ENCODE results near the gene RFFL.
"Not testable (repeated sequence)": the region's sequence is repeated elsewhere in the genome, so short reads cannot be mapped to it uniquely, and the experiment has no call there.

RFFL gene

GRCh38 chr17:35048685-35049379 is 14.7 kb downstream of the RFFL start:
- in situ Hi-C loops (cut with MboI; ENCODE audit: low sequenced_read_pairs): no loop called here

DNA sequence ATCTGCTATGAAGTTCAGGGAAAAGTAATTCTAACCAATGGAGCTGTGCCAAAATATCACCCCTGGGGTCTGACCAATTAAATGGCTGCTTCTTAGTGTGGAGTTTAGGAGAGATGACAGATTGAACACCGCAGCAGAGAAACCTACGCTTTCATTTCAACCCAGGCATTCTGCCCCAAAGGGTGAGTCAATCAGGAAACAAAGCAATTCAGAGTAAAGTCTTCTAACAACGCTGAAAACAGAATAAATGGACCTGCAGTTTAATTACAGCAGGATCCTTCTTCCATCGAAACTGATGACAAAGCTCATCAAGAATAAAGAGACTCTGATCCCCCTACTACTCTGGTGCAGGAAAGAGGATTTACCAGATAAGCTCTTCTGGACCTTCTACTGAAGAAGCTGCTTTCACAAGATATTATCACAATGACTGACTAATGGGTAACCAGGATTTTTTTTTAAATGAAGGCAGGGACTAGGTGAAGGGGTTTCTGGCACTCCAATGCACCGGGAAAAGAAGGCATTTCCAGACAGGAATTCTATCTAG is 16.7 kb downstream of the RFFL start:
- in situ Hi-C loops (cut with MboI; ENCODE audit: low sequenced_read_pairs): no loop called here

- in situ Hi-C loops (cut with MboI; ENCODE audit: low sequenced_read_pairs): no loop called here
Observed at GRCh38 chr17:35046245-35046644, 17.3 kb downstream of the RFFL start.

DNA sequence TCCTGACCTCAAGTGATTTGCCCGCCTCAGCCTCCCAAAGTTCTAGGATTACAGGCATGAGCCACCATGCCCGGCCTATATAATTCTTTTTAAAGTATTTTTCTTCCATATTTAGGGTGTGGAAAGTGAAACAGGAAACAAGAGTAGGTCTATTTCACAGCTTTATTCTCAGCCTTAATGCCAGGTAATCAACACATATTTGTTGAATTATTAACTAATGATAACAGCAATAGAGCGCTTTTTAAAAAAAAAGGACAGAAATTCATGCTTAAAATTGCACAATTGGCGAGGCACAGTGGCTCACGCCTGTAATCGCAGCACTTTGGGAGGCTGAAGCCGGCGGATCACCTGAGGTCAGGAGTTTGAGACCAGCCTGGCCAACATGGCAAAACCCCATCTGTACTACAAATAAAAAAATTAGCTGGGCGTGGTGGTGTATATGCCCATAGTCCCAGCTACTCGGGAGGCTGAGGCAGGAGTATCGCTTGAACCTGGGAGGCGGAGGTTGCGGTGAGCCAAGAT is 18.0 kb downstream of the RFFL start:
- in situ Hi-C loops (cut with MboI; ENCODE audit: low sequenced_read_pairs): not testable (repeated sequence)

GRCh38 chr17:35044181-35044580 is 19.3 kb downstream of the RFFL start:
- in situ Hi-C loops (cut with MboI; ENCODE audit: low sequenced_read_pairs): no loop called here

DNA sequence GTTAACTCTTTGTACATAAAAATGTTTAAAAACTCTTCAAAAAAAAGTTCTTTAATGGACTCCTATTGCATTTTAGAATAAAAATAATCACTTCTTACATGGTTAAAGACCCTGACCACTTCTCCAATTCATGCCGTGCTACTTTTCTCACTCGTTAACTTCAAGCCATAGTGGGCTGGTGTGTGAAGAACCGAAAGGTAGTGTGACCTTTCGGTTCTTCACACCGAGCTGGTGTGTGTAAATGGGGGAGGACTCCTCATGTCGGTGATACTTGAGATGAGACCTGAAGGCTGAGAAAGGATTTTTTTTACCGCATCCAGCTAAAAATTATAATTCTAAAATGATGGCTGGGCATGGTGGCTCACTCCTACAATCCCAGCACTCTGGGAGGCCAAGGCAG is 22.1 kb downstream of the RFFL start:
- in situ Hi-C loops (cut with MboI; ENCODE audit: low sequenced_read_pairs): no loop called here

- in situ Hi-C loops (cut with MboI; ENCODE audit: low sequenced_read_pairs): no loop called here
Observed at GRCh38 chr17:35038453-35038852, 25.1 kb downstream of the RFFL start.

DNA sequence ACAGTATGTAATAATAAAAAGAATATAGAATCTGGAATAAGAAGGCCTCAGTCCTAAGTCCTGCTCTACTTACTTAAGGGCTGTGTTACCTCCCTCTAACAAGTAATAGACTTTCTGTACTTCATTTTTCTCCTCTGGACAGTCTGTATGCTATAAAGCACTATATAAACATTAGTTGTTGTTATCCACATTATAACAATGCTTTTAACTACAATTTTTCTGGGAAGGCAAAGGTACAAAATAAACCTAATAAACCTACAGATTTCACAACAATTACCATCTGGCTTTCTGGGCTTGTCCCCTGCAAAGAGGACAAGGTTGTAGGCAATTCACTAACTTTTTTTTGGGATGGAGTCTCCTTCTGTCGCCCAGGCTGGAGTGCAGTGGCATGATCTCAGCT is 32.7 kb downstream of the RFFL start:
- in situ Hi-C loops (cut with MboI; ENCODE audit: low sequenced_read_pairs): no loop called here

- in situ Hi-C loops (cut with MboI; ENCODE audit: low sequenced_read_pairs): no loop called here
Observed at GRCh38 chr17:35028531-35029262, 34.8 kb downstream of the RFFL start.

DNA sequence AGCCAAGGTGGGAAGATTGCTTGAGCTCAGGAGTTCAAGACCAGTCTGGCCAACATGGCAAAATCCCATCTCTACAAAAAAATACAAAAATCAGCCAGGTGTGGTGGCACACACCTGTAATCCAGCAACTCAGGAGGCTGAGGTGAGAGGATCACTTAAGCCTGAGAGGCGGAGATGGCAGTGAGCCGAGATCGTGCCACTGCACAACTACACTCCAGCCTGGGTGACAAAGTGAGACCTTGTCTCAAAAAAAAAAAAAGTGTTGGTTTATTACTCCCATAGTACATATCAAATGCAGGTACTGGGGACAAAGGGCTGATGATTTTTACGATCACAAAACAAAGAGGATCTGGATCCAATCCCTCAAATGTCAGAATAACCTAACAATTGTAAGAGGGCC is 35.4 kb downstream of the RFFL start:
- in situ Hi-C loops (cut with MboI; ENCODE audit: low sequenced_read_pairs): not testable (repeated sequence)

GRCh38 chr17:35025541-35025940 is 38.0 kb downstream of the RFFL start:
- in situ Hi-C loops (cut with MboI; ENCODE audit: low sequenced_read_pairs): no loop called here

- in situ Hi-C loops (cut with MboI; ENCODE audit: low sequenced_read_pairs): no loop called here
Observed at GRCh38 chr17:35023538-35023937, 40.0 kb downstream of the RFFL start.

GRCh38 chr17:35022536-35023063 is 40.9 kb downstream of the RFFL start:
- in situ Hi-C loops (cut with MboI; ENCODE audit: low sequenced_read_pairs): no loop called here

DNA sequence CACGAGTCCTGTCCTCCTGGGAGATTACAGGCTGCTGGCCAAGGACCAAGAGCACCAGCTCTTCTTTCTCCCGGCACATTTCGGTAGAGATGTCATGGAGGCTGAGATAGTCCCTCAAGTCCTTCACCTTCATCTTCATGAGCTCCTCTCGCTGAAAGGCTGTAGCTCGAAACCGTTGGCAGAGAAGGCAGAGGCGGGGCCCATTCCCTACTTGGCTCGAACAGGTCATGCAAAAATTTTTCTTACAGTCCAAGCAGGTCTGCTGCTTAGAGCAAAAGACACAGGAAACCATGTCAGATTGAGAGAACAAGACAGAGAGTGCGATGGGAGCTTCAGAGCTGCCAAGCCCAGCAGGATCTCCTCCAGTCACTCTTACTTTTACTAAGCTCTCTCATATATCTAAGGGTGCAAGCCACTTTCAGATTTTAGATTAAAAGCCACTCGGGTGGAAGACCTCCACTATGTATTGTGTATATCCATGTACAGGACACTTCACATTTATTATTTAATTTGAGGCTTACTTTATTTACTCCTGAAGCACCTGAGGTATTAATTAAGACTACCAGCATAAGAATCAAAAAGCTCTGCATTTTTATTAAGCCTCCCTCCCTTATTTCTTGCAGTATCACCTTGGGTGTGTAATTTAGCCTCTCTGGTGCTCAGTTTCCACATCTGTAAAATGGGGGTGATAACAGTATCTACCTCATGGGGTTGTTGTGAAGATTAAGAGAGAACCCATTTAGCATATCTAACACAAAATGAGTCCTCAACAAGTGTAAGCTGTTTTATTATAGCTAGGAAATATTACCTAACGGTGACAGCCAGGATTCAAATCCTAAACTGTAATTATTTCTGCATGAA is 41.8 kb downstream of the RFFL start:
- in situ Hi-C loops (cut with MboI; ENCODE audit: low sequenced_read_pairs): no loop called here

GRCh38 chr17:35019386-35020179 is 43.9 kb downstream of the RFFL start:
- in situ Hi-C loops (cut with MboI; ENCODE audit: low sequenced_read_pairs): no loop called here

- in situ Hi-C loops (cut with MboI; ENCODE audit: low sequenced_read_pairs): no loop called here
Observed at GRCh38 chr17:35018814-35019213, 44.7 kb downstream of the RFFL start.

DNA sequence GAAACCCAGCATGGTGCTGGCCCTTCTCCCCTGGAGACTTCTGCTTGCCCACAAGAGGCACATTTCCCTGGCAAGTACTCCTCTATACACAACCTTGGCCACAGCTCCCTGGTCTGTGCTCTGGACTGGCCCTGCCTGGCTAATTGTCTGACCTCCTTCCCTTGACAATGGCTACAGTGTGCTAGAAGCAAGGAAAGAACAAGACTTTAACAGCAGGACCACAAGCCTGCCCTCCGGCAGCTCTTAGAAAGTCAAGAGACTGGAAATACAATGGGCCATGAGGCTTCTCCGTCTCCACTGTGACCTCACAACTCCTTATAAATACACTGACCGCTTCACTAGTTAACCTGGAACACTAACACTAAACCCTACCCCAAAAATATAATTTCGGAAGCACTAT is 46.5 kb downstream of the RFFL start:
- in situ Hi-C loops (cut with MboI; ENCODE audit: low sequenced_read_pairs): no loop called here

DNA sequence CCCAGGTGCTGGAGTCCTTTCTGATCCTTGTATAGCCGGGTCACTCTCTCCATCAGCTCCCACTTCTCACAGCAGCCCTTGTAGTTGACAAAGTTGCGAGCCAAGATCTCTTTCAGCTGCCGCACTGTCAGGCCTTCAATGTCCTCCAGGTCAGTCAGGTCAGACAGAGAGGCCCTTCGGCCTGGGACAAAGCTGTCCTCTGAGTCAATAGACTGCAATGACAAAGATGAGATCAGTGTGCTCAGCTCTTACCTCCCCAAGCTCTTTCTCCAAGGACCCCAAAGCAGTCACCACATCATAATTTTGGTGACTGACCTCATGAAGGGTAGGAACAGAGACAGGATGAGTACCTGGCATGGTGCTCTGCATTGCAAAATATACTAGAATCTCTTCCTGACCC is 47.1 kb downstream of the RFFL start:
- in situ Hi-C loops (cut with MboI; ENCODE audit: low sequenced_read_pairs): no loop called here

DNA sequence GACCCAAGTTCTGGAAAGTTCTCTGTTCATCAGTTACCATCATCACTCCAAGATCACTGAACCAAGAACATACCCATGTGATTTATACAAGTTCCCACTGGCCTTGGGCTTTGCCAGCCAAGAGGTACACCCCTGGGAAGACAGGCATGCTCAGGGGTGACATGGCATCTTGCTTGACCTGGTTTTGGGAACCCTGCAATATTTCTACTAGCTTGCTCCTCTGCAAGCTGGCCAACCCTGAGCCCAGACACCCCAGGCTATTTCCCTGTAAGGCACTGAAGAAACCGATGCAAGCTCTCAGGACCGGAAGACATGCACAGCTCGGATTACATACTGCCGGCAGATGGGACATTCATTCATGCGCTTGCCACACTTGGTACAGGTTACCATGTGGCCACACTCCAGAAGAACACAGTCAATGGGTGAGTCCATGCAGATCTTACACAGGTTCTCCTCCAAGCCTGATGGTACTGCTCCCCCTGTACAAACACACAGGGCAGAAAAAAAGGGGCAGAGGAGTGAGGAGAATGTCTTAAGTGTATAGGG is 51.8 kb downstream of the RFFL start:
- in situ Hi-C loops (cut with MboI; ENCODE audit: low sequenced_read_pairs): no loop called here

DNA sequence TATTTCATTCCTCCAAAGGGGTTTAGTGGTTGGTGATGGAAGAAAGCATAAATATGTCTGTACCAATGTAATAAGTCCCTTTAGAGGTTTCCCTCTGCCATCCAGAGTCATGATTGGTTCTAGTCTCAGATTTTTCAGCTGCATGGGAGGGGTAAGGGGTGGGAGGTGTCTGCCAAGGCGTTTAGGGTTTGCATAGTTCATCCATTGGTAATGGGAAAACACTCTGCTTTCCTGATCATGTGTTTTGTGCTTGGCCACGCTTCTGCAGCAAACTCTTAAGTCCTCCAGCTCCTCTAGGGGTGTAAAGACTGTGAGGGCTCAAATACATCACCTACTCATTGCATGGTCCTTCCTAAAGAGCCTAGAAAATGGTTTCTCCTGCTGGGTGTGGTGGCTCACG is 53.4 kb downstream of the RFFL start:
- in situ Hi-C loops (cut with MboI; ENCODE audit: low sequenced_read_pairs): no loop called here
